NCI-H1694 treated with DMSO at 0.1 percent for 48 hours (cell line): ENCODE measurements around the gene MYO5C.

ENCODE experiments used
- DNase-seq: peaks from one replicate; lab custom pipeline; 2025; lab: John Stamatoyannopoulos, UW

Gene MYO5C

DNA sequence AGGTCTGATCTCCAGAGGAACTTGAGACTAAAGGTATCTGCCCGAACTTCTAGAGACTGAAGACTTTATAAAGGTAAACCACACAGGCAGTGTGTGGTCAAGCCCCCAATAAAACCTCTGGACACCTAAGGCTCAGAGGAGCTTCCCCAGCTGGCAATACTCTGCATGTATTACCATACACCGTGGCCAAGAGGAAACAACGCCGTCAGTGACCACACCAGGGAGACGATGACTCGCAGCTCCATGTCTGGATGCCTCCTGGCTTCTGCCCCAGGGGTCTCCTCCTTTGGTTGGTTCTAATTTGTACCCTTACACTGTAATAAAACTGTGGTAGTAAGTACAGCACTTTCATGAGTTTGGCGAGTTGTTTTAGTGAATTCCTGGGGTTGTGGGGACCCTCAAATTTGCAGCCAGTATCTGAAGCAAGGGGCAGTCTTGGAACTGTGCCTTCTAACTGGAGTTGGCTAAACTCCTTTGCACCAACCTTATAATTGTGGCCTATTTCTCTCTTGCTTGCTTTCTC lies 150.9 kb downstream of the MYO5C start:
- no peak for DNase-seq

DNA sequence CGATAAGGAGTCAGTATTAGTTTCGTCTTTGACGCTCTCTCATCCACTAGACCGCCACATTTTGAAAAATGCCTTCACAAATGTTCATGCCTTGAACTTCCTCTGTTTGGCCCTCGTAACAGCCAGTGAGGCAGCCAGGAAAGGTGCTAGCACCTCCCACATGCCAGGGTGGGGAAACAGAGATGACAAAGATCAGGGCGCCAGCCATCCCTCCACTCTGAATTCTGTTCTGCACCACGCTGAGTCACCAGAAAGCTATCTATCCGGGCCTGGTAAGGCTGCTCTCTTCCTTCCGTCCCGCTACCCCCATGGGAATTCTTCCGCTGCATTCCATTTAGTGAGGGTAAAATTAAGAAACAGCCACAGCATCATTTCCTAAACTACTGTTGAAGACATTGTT lies 151.7 kb downstream of the MYO5C start:
- DNase-seq = no peak
